H7 (cell line): ENCODE measurements around the gene POMT1. TPM values are rescaled to one million over a fixed set of nuclear protein-coding genes. Genes with fewer than 3 reads are reported as not detected.

ENCODE experiments used
- DNase-seq: peaks from one replicate; pipeline ENCODE4 v3.0.0; 2012
- H3K27me3 ChIP-seq: 2 replicates; pipeline ENCODE4 v1.6.0; 2011; ENCODE audit warnings: mild to moderate bottlenecking, low read length; ENCODE audit not compliant: control insufficient read depth, insufficient read depth
- H3K36me3 ChIP-seq: replicated peaks from 2 replicates; pipeline ENCODE4 v1.5.1; 2011; ENCODE audit warnings: low read length; ENCODE audit not compliant: control insufficient read depth, insufficient read depth
- H3K4me3 ChIP-seq: 2 replicates; pipeline ENCODE4 v1.5.1; 2011; ENCODE audit warnings: low read depth, mild to moderate bottlenecking, control low read depth, low read length, moderate library complexity; ENCODE audit not compliant: insufficient read depth
- total RNA-seq: library from RNA; depleted of rRNA; stranded (reverse); fragments of >200 nt; shearing (Covaris generic); gene quantifications from 2 replicates; pipeline ENCODE4 v1.2.3, GENCODE V29; 2014; rRNA removed

POMT1 gene
- total RNA-seq, 1 experiment from 2014 or later: 21.1 TPM

DNA sequence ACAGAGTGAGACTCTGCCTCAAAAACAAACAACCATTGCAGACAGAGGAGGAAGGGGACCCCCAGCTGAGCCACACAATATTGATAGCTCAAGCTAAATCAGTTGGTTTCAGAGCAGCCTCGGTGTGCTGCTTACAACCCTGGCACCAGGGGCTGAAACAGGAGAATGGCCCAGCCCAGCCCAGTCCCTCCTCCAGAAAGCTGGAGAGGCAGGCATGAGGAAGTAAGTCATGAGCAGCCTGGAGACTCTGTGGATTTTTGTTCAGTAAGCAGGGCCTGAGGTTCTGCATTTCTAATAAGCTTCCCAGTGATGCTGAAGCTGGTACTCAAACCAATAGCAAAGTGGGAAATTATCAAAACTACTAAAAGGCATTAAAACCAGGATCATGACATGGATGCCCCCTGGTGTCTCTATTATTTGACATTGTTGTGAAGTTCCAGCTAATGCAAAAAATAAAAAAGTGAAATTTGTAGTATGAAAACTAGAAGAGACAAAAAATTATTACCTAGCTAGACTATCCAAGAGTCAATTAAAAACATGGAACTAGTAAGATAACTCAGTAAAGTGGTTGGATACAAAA is 56.8 kb downstream of the POMT1 start:
- H3K27me3 ChIP-seq: peaks cover 11% of the 10 kb centered on the region
- H3K4me3 ChIP-seq: no peak overlapping the region
- H3K36me3 ChIP-seq: no peaks in the 10 kb centered on the region
- DNase-seq: no peak

DNA sequence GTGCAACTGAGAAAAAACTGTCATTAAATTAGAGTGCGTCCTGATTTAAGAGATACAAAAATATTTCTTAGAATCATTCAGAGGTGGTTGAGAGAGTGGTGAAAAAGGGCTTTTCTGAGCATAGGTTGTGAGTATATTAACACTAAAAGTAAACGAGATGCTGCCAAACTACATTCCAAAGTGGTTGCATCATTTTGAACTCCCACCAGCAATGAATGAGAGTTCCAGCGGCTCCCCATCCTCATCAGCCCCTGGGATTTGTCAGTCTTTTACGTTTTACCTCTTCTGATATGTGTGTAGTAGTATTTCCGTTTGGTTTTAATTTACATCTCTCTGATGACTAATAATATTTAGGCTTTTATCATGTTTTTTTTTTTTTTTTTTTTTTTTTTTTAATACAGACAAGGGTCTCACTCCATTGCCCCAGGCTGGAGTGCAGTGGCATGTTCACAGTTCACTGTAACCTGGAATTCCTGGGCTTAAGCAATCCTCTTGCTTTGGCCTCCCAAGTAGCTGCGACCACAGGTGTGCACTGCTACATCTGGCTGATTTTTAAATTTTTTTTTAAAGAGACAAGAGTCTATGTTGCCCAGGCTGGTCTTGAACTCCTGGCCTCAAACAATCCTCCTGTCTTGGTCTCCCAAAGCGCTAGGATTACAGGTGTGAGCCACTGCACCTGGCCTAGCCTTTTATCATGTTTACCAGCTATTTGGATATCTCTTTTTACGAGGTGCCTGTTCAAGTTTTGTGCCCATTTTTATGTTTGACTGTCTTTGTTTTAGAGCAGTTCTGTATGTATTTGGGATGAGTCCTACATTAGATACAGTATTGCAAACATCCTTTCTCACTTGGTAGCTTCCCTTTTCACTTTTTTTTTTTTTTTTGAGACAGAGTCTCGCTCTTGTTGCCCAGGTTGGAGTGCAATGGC is 59.6 kb downstream of the POMT1 start:
- no peak overlapping the region for H3K4me3 ChIP-seq
- H3K27me3 ChIP-seq: no peaks in the 10 kb centered on the region
- peak; percentile 60 for DNase-seq
- no peaks in the 10 kb centered on the region for H3K36me3 ChIP-seq

DNA sequence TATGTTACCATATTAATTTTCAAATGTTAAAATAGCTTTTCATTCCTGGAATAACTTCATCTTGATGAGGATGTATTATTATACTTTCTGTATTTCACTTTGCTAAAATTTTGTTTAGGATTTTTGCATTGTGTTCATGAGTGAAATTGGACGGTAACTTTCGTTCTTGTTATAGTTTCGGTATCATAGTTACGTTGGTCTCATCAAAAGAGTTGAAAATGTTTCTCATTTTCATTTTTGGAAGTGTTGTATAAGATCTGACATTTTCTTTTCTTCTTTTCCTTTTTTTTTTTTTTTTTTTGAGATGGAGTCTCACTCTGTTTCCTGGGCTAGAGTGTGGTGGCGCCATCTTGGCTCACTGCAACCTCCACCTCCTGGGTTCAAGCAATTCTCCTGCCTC is 62.7 kb downstream of the POMT1 start:
- no peak overlapping the region for H3K4me3 ChIP-seq
- no peaks in the 10 kb centered on the region for H3K27me3 ChIP-seq
- DNase-seq: no peak
- H3K36me3 ChIP-seq: 0 out of 2 replicates have a peak, but pooled peaks cover 1% of the 10 kb centered on the region

DNA sequence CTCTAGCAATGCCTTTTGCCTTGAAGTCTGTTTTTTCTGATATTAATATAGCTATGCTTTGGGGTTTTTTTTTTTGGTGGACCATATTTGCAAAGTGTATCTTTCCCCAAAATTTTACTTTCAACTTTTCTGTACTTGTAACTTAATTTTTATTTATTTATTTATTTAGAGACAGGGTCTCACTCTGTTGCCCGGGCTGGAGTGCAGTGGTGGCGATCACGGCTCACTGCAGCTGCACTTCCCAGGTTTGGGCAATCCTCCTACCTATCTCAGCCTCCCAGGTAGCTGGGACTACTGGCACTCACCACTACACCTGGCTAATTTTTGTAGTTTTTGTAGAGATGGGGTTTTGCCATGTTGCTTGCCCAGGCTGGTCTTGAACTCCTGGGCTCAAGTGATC is 63.4 kb downstream of the POMT1 start:
- H3K4me3 ChIP-seq: no peak overlapping the region
- no peak for DNase-seq
- H3K36me3 ChIP-seq: 0 out of 2 replicates have a peak, but pooled peaks cover 1% of the 10 kb centered on the region
- no peaks in the 10 kb centered on the region for H3K27me3 ChIP-seq

DNA sequence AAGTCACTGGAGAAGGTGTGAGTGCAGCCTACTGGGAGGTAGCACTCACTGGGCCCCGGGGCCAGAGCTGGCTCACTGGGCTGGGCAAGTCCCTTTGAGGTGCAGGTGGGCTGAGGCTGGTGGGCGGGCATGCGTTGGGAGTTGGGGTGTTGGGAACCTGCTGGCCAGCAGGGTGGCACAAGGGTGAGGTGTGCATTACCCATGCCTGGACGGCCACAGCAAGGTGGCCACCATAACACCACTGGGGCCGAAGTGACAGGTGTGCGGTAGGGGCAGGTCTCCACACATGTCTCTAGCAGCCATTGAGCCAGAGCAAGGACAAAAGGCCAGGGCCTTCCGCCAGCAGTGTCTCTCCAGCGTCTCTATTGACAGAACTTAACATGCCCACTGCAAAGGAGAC is 65.2 kb downstream of the POMT1 start:
- 0 out of 2 replicates have a peak, but pooled peaks cover 1% of the 10 kb centered on the region for H3K36me3 ChIP-seq
- H3K27me3 ChIP-seq: no peaks in the 10 kb centered on the region
- no peak overlapping the region for H3K4me3 ChIP-seq
- DNase-seq: peak; percentile 22

Other genes with a start within 250 kb of the POMT1 start
- gene FAM78A, start 226.4 kb upstream of the POMT1 start, total RNA-seq: 1.6 and 3.4 TPM in 2 replicates
- 8.2 and 8.8 TPM in 2 replicates for gene PLPP7, start 213.2 kb upstream of the POMT1 start, total RNA-seq
- 77.4 and 102 TPM in 2 replicates for gene PRRC2B, start 108.8 kb upstream of the POMT1 start, total RNA-seq
- gene UCK1, start 28.3 kb downstream of the POMT1 start, total RNA-seq: 31.2 and 33.2 TPM in 2 replicates
- gene PRRT1B, start 42.6 kb downstream of the POMT1 start, total RNA-seq: 0.22 and 1.5 TPM in 2 replicates
- 47.1 and 49.6 TPM in 2 replicates for gene RAPGEF1, start 237.2 kb downstream of the POMT1 start, total RNA-seq